Hematopoietic multipotent progenitor cell (in vitro differentiated cells): ENCODE measurements around the gene AP3S1. TPM values are rescaled to one million over a fixed set of nuclear protein-coding genes. Genes with fewer than 3 reads are reported as not detected.

Source experiments
- total RNA-seq: library from RNA; depleted of rRNA; stranded (reverse); fragments of >200 nt; gene quantifications from one replicate; pipeline ENCODE4 v1.2.3, GENCODE V29; 2012

AP3S1 gene
- total RNA-seq, 1 donor, result 12.1 TPM

Other genes with a start within 250 kb of the AP3S1 start
- gene TICAM2, start 239.5 kb upstream of the AP3S1 start, total RNA-seq, result under 0.01 TPM
- gene TMED7, start 215.9 kb upstream of the AP3S1 start, total RNA-seq, result 20.5 TPM
- 0.27 TPM for gene CDO1, start 25.3 kb upstream of the AP3S1 start, total RNA-seq
- 16.2 TPM for gene ATG12, start 370 bp upstream of the AP3S1 start, total RNA-seq
- gene LVRN, start 120.5 kb downstream of the AP3S1 start, total RNA-seq, result not detected
- gene ARL14EPL, start 190.5 kb downstream of the AP3S1 start, total RNA-seq, result not detected
- gene COMMD10, start 243.1 kb downstream of the AP3S1 start, total RNA-seq, result 20.2 TPM